Bronchial epithelial cell (primary cell): Measurements from ENCODE around the gene ZFHX3. TPM values are rescaled to one million over a fixed set of nuclear protein-coding genes. Genes with fewer than 3 reads are reported as not detected.
A peak's percentile ranks its signal among the peaks of the same experiment; 100 is the strongest.

Source experiments
- DNase-seq: peaks from one replicate; pipeline ENCODE4 v3.0.0-alpha.2; 2010; ENCODE audit warnings: low read depth
- FAIRE-seq: peaks from 2 replicates; lab custom pipeline; 2011; peaks lifted over from hg19 to GRCh38; lab: Jason Lieb, UNC
- H3K27me3 ChIP-seq: 2 replicates; pipeline ENCODE4 v1.5.1; 2011; ENCODE audit warnings: low read length; ENCODE audit not compliant: control insufficient read depth, insufficient read depth
- H3K36me3 ChIP-seq: 2 replicates; pipeline ENCODE4 v1.5.1; 2011; ENCODE audit warnings: low read length; ENCODE audit not compliant: control insufficient read depth, insufficient read depth
- H3K4me3 ChIP-seq: 2 replicates; pipeline ENCODE4 v1.5.1; 2011; ENCODE audit warnings: mild to moderate bottlenecking, low read depth, low read length, control low read depth
- CTCF ChIP-seq: IDR thresholded peaks from 2 replicates; pipeline ENCODE4 v1.5.1; 2011; ENCODE audit warnings: mild to moderate bottlenecking, moderate library complexity, low read length, control low read depth, inconsistent platforms; ENCODE audit not compliant: insufficient read depth, severe bottlenecking
- total RNA-seq: library from RNA; depleted of rRNA; stranded (reverse); fragments of >200 nt; gene quantifications from 2 replicates; pipeline ENCODE4 v1.2.1, GENCODE V29; 2014

ZFHX3 gene
- total RNA-seq, 1 donor from 2014 or later = 3.9 TPM

GRCh38 chr16:72807245-72807644, 240.7 kb downstream of the ZFHX3 start:
- no peaks in the 10 kb centered on the region for H3K36me3 ChIP-seq
- FAIRE-seq (no peak), DNase-seq (no peak)
- H3K4me3 ChIP-seq = no peak overlapping the region
- H3K27me3 ChIP-seq = no peaks in the 10 kb centered on the region
- TF ChIP-seq CTCF = no peak

GRCh38 chr16:72805486-72805885, 242.4 kb downstream of the ZFHX3 start:
- H3K36me3 ChIP-seq = no peaks in the 10 kb centered on the region
- H3K4me3 ChIP-seq = no peak overlapping the region
- no peak for TF ChIP-seq CTCF
- no peak for FAIRE-seq
- no peaks in the 10 kb centered on the region for H3K27me3 ChIP-seq
- no peak for DNase-seq

- FAIRE-seq (no peak), DNase-seq (peak; percentile 78)
- no peak for TF ChIP-seq CTCF
- no peak overlapping the region for H3K4me3 ChIP-seq
- peaks cover 4% of the 10 kb centered on the region for H3K36me3 ChIP-seq
- no peaks in the 10 kb centered on the region for H3K27me3 ChIP-seq
These were observed 247.3 kb downstream of the ZFHX3 start for GRCh38 chr16:72800524-72801161.

- no peak overlapping the region for H3K4me3 ChIP-seq
- no peak for FAIRE-seq
- H3K27me3 ChIP-seq = no peaks in the 10 kb centered on the region
- no peak for DNase-seq
- peaks cover 6% of the 10 kb centered on the region for H3K36me3 ChIP-seq
- TF ChIP-seq CTCF = no peak
These were observed 249.7 kb downstream of the ZFHX3 start for GRCh38 chr16:72798264-72798663.

GRCh38 chr16:72797621-72798020, 250.3 kb downstream of the ZFHX3 start:
- no peak for TF ChIP-seq CTCF
- Histone ChIP-seq H3K36me3 (peaks cover 6% of the 10 kb centered on the region), H3K27me3 (no peaks in the 10 kb centered on the region), H3K4me3 (no peak overlapping the region)
- no peak for DNase-seq
- FAIRE-seq = no peak

GRCh38 chr16:72796222-72796621, 251.7 kb downstream of the ZFHX3 start:
- no peak for DNase-seq
- H3K4me3 ChIP-seq = no peak overlapping the region
- H3K27me3 ChIP-seq = no peaks in the 10 kb centered on the region
- peaks cover 6% of the 10 kb centered on the region for H3K36me3 ChIP-seq
- FAIRE-seq = no peak
- no peak for TF ChIP-seq CTCF
